Mesodermal cell (in vitro differentiated cells): Measurements from ENCODE around the gene RASGRP3.

Experiments
- H3K27ac ChIP-seq: 2 replicates; pipeline ENCODE4 v1.7.0; 2013; ENCODE audit warnings: mild to moderate bottlenecking, low read depth, low read length, moderate library complexity; ENCODE audit not compliant: severe bottlenecking
- H3K36me3 ChIP-seq: 2 replicates; pipeline ENCODE4 v1.7.1; 2013; ENCODE audit warnings: mild to moderate bottlenecking, low read length, moderate library complexity; ENCODE audit not compliant: control insufficient read depth, insufficient read depth
- H3K4me1 ChIP-seq: one replicate; pipeline ENCODE4 v1.7.1; 2013; ENCODE audit warnings: mild to moderate bottlenecking, low read length; ENCODE audit not compliant: insufficient read depth, control insufficient read depth, poor library complexity, severe bottlenecking
- H3K4me3 ChIP-seq: 2 replicates; pipeline ENCODE4 v1.7.0; 2013; ENCODE audit warnings: low read length, control low read depth, mild to moderate bottlenecking; ENCODE audit not compliant: insufficient read depth, poor library complexity, severe bottlenecking; ENCODE audit errors: extremely low read depth
- H3K9me3 ChIP-seq: 2 replicates; pipeline ENCODE4 v1.7.1; 2013; ENCODE audit warnings: mild to moderate bottlenecking, low read length, moderate library complexity; ENCODE audit not compliant: control insufficient read depth
- WGBS, 2 experiments: methylation state at CpG; one replicate each; pipeline ENCODE4 v1.1.5; 2013; ENCODE audit warnings: missing lambda C conversion rate in 2 of 2; ENCODE audit not compliant: insufficient coverage in 2 of 2; 5-methylcytosine and 5-hydroxymethylcytosine counted together

RASGRP3 gene

DNA sequence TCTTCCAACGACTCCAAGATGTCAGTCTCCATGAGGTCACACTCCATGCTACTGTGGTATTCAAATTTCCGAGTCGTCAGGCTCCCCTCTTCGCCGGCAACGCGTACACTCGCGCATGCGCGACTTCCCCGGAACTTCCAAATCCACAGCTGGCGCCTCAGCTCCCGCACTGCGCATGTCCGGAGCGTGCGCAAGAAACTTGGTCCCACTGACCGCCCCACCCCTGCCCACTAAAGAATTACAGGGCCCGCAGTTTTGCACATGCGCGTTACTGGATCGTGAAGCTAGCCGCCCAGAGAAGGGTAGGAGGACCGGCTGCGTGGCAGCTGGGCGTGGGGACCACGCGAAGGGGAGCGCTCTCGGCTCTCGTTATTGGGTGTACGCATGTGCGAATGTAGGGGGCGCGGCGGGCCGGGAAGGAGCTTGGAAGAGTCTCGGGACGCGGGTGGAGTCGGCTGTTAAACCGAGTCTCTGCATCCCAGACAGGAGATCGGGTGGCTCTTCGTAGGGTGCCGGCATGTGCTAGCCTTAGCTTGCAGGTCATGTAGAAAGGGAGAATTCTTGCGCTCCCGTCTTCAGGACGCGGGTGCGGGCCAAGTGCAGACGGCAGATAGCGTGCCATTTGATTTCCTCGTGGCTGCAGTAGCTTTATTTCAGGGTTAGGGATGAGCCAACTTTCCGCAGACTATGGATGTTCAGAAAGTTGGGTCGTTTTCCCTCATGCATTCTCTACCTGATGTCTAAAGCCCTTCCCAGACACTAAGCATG lies 122.9 kb downstream of the RASGRP3 start, which contains the start of gene FAM98A:
Gene FAM98A, minus strand, starts transcription at position 125 of the 768 bp plus-strand sequence. Its CDS starts 78 bp downstream, at position 47.
- 0 to 1% methylated on average over 45 to 49 of the region's 56 CpGs for WGBS, 2 experiments
- Histone ChIP-seq H3K9me3 (no peaks in the 10 kb centered on the region), H3K4me3 (peak within 1 kb of the TSS; percentile 95), H3K36me3 (peaks cover 8% of the 10 kb centered on the region), H3K4me1 (peaks cover 7% of the 10 kb centered on the region), H3K27ac (peak within 1 kb of the TSS; percentile 90)

DNA sequence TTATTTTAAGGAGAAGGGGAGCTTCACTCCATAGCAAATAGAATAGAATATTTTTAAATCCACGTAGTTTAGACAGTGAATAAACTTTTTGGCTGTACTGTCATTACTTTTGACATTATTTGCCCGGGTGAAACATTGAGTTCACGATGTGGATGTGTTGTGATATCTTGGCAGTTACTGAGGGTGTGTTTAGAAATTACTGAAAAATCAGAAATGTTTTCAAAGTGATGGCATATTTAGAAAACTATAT lies 123.4 kb downstream of the RASGRP3 start:
- WGBS, 2 experiments = 77 to 86% methylated on average over 2 of the region's 3 CpGs

DNA sequence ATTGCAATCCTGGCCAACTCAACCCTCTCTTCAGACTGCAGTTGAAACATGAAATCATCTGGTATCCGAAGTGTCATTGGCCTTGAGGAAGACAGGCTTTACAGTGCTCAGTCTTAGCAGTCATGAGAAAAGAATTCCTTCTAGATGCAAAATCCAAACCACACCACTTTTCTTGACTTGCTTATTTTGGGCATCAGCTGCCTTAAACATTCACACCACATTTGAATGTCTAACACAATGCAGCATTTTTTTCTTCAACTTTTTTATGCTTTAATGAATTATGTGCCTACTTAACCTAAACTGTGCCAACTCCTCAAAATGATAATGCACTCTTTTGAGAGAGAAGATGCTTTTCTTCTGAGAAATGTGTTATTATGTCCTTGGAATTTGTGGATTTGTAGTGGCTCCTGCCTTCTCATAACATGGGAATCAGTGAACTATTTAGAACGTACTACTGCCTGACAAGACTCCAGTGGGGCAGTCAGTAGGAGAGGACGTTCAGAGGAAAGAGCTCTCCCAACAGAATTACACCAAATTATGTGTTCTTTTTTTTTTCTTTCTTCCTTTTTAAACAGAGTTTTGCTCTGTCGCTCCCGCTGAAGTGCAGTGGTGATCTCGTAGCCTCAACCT lies 125.9 kb downstream of the RASGRP3 start:
- Histone ChIP-seq H3K4me1 (peaks cover 7% of the 10 kb centered on the region), H3K27ac (no peak overlapping the region), H3K4me3 (no peak overlapping the region), H3K36me3 (no peaks in the 10 kb centered on the region), H3K9me3 (no peaks in the 10 kb centered on the region)
- 87 to 90% methylated on average over 4 to 5 of the region's 6 CpGs for WGBS, 2 experiments

More for the DNA sequence above, 123.4 kb downstream of the RASGRP3 start:
- H3K27ac ChIP-seq = peak overlapping the region; percentile 26
- peaks cover 5% of the 10 kb centered on the region for H3K36me3 ChIP-seq
- H3K9me3 ChIP-seq = no peaks in the 10 kb centered on the region
- H3K4me1 ChIP-seq = peaks cover 7% of the 10 kb centered on the region
- H3K4me3 ChIP-seq = peak overlapping the region; percentile 95

DNA sequence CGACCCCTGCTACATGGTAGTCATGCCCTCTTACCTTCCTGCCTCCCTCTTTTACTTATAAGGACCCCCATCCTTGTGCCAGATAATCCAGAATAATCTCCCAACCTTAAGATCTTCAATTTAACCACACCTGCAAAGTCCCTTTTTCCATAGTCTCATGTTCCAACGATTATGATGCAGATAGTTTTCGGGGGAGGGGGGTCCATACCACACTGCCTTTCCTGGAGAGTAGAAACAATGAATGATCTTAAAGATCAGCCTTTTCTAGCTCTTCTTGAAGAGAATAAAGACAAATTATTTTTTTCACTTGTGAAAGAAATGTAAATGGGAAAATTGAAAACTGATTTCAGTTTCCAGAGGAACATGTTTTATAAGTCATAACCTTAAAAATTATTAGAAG lies 127.0 kb downstream of the RASGRP3 start:
- H3K4me1 ChIP-seq = peaks cover 7% of the 10 kb centered on the region
- no peaks in the 10 kb centered on the region for H3K36me3 ChIP-seq
- H3K4me3 ChIP-seq = no peak overlapping the region
- no peak overlapping the region for H3K27ac ChIP-seq
- 80 to 88% methylated on average over 1 of the region's 3 CpGs for WGBS, 2 experiments
- H3K9me3 ChIP-seq = no peaks in the 10 kb centered on the region

DNA sequence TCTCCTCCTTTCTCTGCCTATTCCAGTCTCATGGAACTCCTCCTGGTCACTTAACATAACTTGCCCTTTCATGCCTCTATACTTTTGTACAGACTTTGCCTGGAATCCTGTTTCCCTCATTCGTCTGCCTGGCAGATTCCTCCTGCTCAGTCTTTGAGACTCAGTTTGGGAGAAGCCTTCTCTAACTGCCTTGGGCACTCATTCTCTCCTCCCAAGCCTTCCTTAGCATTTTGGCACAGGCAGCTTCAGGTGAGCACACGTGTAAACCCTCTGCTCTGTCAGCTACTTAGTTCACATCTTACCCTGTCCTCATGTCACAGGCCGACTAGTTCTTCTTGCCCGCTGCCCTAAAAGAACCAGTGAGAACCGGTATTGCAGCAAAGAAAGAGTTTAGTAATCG lies 128.6 kb downstream of the RASGRP3 start:
- 79% methylated on average over 5 to 6 of the region's 6 CpGs for WGBS, 2 experiments
- peaks cover 5% of the 10 kb centered on the region for H3K4me1 ChIP-seq

DNA sequence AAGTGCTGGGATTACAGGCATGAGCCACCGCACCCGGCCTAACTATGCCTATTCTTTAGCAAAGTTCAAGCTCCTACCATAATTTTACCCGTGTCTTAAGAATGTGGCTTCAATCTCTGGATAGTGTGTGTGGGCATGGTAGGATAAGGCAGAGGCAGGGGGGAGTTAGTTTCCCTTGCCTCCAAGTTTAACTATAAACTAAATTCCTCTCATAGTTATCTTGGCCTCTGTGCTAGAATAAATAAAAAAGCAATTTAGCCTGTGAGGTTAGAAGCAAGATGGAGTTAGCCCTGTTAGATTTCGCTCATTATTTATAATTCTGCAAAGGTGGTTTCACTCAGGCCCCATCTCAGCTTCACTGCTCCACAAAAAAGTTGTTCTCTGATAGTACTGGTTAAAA lies 129.7 kb downstream of the RASGRP3 start:
- 88 to 100% methylated on average over 1 to 2 of the region's 4 CpGs for WGBS, 2 experiments
- no peaks in the 10 kb centered on the region for H3K9me3 ChIP-seq
- no peak overlapping the region for H3K27ac ChIP-seq
- no peak overlapping the region for H3K4me3 ChIP-seq
- peaks cover 5% of the 10 kb centered on the region for H3K4me1 ChIP-seq
- no peaks in the 10 kb centered on the region for H3K36me3 ChIP-seq

More for the DNA sequence above, 128.6 kb downstream of the RASGRP3 start:
- H3K36me3 ChIP-seq = no peaks in the 10 kb centered on the region
- H3K27ac ChIP-seq = no peak overlapping the region
- H3K4me3 ChIP-seq = no peak overlapping the region
- H3K9me3 ChIP-seq = no peaks in the 10 kb centered on the region

- Histone ChIP-seq H3K9me3 (no peaks in the 10 kb centered on the region), H3K4me1 (peaks cover 5% of the 10 kb centered on the region), H3K36me3 (no peaks in the 10 kb centered on the region), H3K4me3 (no peak overlapping the region), H3K27ac (no peak overlapping the region)
- WGBS, 2 experiments = 94 to 96% methylated on average over 2 to 4 of the region's 7 CpGs
Observed at GRCh38 chr2:33606622-33607021, 130.2 kb downstream of the RASGRP3 start.

DNA sequence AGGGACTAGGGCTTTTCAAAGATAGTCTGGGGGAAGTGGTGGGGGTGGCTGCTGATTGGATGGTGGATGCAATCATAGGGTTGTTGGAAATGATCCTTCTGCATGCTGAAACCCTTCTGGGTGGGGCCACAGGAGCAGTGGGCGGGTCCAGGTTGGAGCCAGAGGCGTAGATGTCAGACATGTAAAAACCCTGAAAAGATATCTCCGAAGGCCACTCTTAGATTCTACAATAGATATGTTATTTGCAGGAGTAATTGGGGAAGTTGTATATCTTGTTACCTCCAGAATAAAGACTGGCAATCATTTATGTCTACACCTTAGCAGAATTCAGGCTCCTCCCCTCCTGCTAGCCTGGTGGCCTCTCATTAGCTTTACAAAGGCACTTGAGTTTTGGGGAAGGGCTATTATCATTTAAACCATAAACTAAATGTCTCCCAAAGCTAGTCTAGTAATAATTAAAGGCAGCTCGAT lies 130.8 kb downstream of the RASGRP3 start:
- H3K4me3 ChIP-seq = no peak overlapping the region
- H3K9me3 ChIP-seq = no peaks in the 10 kb centered on the region
- H3K36me3 ChIP-seq = no peaks in the 10 kb centered on the region
- 92% methylated on average over 2 of the region's 4 CpGs; no CpG with 5 or more reads in 1 of the 2 experiments for WGBS, 2 experiments
- no peak overlapping the region for H3K27ac ChIP-seq
- no peaks in the 10 kb centered on the region for H3K4me1 ChIP-seq

DNA sequence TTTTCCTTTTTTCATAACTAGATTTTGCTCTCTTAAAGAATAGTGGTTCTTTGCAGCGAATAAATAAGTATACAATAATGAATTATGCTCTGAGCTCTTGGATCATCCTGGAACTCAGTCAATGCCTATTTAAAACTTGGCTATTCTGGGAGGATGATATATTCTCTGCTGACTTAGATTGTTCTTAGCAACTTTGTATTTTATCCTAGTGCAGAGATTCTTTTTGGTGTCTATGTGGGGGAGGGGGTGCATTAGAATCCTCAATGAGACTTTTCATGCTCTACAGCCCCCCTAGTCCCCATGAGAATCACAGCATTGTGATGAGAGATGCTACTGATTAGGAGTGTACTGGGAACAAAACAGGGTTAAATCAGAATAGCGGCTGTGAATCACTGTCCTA lies 131.5 kb downstream of the RASGRP3 start:
- Histone ChIP-seq H3K9me3 (no peaks in the 10 kb centered on the region), H3K4me1 (no peaks in the 10 kb centered on the region), H3K4me3 (no peak overlapping the region), H3K27ac (no peak overlapping the region), H3K36me3 (no peaks in the 10 kb centered on the region)
- WGBS, 2 experiments = no CpG with 5 or more reads among the region's 2 CpGs

GRCh38 chr2:33614190-33614589 lies 137.7 kb downstream of the RASGRP3 start:
- Histone ChIP-seq H3K4me1 (no peaks in the 10 kb centered on the region), H3K36me3 (no peaks in the 10 kb centered on the region), H3K27ac (no peak overlapping the region), H3K4me3 (no peak overlapping the region), H3K9me3 (no peaks in the 10 kb centered on the region)
